Hematopoietic multipotent progenitor cell treated with erythropoietin and hydrocortisone succinate and interleukin-3 and kit ligand, for 8 days (in vitro differentiated cells): ENCODE results near the gene ABL2.

ENCODE experiments used
- DNase-seq: peaks from one replicate; pipeline ENCODE4 v3.0.0-alpha.2; 2015

ABL2 gene

GRCh38 chr1:179128520-179128919 is 101.0 kb downstream of the ABL2 start:
- no peak for DNase-seq

- no peak for DNase-seq
Observed at GRCh38 chr1:179127163-179127895, 102.1 kb downstream of the ABL2 start.

- no peak for DNase-seq
Observed at GRCh38 chr1:179126338-179127060, 103.0 kb downstream of the ABL2 start.

DNA sequence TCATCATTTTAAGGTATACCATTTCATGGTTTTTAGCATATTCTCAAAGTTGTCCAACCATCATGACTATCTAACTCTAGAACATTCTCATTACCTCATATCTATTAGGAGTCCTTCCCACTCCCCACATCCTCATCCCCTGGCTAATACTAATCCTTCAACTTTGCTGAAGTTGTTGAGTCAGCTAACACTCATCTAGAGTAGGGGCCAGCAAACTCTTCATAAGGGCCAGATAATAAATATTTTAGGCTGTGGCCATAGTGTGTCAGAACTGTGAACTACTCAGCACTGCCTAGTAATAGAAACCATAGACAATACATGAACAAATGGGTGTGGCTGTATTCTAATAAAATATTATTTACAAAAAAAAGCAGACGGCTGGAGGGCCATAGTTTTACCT is 104.6 kb downstream of the ABL2 start:
- no peak for DNase-seq

- peak; percentile 67 for DNase-seq
Observed at GRCh38 chr1:179121159-179121938, 108.1 kb downstream of the ABL2 start.

DNA sequence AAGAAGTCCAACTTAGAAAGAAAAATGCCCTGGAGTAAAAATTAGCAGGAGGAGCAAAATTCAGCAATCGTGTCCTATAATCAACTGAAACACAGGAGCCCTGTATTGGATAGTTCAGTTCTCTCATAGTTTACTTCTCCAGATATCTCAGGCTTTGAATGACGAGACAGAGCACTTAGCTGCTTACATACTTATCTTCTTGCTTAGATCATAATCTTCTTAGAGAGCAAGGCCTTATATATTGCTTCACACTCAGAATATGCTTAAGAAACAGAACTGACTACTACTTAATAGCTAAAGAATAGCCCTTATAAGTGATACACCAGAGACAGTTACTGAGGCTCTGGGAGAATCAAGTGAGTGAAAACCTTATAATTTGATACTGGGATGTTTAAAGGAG is 108.7 kb downstream of the ABL2 start:
- DNase-seq = no peak

DNA sequence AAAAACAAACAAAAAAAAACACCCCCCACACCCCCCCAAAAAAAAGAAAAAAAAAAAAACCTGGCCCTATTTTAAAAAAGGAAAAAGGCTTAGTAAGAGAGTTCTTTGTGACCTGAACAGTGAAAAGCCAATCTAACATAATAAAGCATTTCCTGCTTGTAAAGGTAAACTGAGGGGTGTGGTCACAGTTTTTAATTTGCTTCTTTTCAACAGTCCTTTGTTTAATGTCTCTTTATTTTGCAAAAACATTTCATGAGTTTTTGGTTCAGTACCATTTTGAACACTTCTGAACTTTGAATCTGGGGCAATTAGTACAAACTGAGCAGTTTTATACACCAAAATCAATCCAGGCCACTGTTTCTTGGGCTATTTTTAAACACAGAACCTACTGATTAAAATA is 110.0 kb downstream of the ABL2 start:
- DNase-seq = no peak

DNA sequence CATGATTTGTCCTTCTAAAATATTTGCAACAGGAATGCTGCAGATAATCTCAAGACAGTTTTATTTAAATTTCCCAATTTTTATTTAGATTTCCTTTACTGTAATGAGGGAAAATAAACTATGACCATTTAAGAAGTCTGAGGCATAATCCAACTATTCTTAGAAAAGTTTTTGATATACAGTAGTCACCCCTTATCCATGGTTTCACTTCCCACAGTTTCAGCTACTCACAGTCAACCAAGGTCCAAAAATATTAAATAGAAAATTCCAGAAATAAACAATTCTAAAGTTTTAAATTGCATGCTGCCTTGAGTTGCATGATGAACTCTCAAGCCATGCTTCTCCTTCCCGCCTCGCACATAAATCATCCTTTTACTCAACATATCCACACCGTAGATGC is 114.3 kb downstream of the ABL2 start:
- DNase-seq = no peak

GRCh38 chr1:179108644-179109043 is 120.8 kb downstream of the ABL2 start:
- DNase-seq = no peak

GRCh38 chr1:179107706-179108629 is 121.5 kb downstream of the ABL2 start:
- peak; percentile 89 for DNase-seq

DNA sequence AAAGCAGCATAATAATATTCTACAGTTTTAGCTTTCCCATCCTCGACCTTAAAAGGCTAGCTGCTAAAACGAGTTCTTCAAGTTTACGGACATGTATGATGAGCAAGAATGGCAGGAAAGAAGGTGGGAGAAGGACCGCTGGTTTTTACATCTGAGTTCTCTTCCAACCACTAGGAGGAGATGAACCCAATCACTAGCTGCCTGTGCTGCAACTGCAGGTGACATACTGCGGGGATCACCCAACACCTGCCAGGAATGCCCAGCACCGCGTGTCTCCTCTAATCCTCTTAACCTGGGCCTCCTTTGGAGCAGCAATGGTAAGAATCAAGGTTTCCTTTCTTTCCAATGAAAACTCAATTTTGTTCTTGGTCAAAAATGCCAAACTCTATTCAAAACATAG is 124.1 kb downstream of the ABL2 start:
- peak; percentile 16 for DNase-seq

- no peak for DNase-seq
Observed at GRCh38 chr1:179104611-179105250, 124.7 kb downstream of the ABL2 start.

DNA sequence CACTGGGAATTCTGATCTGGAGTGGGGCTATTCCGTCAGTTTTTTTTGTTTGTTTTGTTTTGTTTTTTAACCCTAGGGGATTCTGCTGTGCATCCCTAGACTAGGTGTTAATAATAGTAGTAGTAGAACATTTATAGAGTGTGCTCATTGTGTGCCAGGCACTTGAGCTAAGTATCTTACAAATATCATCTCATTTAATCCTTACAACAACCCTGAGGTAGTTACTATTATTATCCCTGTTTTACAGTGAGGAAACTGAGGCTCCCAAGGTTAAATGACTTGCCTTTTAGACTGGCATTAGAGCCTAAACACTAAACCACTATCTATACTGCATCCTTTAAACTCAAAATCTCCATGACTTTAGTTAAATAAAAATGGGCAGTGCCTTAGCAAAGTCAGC is 125.5 kb downstream of the ABL2 start:
- no peak for DNase-seq

DNA sequence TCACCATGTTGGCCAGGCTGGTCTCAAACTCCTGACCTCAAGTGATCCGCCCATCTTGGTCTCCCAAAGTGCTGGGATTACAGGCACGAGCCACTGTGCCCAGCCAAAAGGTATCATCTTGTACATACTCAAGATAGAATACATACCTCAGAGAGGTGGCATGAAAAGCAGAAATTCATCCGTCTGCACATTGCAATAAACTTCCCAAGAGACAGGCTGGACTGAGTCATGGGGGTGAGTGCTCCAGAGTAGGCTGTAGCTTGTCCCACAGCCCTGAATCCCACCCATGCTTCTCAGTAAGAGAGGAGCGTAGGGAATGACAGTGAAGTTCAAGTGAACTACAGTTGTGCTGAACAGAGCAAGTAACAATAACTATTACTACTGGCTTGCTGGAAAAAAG is 127.9 kb downstream of the ABL2 start:
- no peak for DNase-seq

DNA sequence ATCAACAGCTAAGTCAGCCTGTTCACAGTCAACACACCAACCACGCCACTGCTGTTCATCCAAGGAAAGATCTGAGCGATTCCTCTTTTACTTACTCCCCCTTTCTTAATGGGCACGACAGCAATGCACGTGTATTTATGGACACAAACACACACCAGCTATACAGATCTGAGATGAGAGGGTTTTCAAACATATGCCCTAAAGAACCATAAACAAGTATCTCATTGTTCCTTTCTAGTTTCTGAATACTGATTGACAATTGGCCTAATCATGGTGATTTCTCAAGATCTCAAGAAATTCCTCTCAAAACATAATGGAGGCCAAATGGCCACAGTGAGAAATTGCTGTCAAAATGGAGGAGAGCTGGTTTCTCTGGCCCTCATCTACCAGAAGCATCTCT is 129.6 kb downstream of the ABL2 start:
- DNase-seq = no peak

- DNase-seq = no peak
Observed at GRCh38 chr1:179095924-179096323, 133.6 kb downstream of the ABL2 start.

DNA sequence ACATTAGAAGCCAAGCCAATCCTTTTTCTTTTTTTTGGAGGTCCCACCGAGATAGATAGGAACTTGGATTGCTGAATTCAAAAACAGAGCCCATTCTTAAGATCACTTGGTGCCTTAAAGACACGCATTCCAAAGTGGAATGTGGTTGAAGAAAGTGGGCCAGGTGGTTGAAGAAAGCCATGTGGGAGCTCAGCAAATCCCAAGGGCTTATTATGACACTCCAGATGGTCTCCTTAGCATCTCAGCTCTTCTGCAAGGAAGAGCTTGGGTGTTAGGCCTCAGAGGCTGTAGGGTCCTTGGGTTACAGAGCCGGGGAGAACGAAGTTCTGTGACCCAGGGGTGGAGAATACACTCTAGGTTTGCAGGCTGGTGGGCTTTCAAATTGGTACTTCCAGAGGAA is 134.1 kb downstream of the ABL2 start:
- DNase-seq = no peak

DNA sequence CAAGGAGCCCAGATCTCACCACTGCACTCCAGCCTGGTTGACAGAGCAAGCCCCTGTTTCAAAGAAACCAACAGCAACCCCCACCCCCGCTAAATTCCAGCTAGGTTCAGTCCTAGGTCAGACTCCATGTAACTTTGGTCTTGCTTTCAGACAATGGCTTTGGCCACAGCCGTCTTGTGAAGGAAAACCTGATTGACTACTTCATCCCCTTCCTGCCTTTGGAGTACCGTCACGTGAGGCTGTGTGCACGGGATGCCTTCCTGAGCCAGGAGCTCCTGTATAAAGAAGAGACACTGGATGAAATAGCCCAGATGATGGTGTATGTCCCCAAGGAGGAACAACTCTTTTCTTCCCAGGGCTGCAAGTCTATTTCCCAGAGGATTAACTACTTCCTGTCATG is 134.7 kb downstream of the ABL2 start:
- no peak for DNase-seq

- no peak for DNase-seq
Observed at GRCh38 chr1:179092896-179093461, 136.5 kb downstream of the ABL2 start.

DNA sequence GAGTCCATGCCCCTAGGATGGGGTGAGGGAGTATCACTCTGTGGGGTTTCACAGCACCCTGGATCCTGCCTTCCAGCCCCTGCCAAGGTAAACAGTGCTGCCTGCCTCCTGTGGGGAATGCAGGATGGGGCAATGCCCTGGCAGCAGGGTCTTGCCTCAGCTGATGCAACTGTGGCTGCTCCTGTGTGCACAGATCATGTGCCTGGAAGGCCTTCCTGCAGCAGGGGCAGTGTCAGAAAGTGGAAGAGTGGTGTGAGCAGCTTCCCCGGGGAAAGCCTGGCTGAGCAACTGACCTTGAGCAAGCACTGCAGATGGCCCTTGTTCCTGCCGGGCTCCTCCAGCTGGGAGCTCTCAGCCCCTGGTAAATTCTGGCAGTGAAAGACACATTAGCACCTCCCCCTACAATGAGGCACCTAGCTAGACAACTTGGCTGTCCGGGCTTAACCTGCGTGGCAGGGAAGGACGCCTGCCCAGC is 137.7 kb downstream of the ABL2 start:
- no peak for DNase-seq

GRCh38 chr1:179090923-179091322 is 138.6 kb downstream of the ABL2 start:
- no peak for DNase-seq

GRCh38 chr1:179090522-179090921 is 139.0 kb downstream of the ABL2 start:
- no peak for DNase-seq
